Gastrocnemius medialis (tissue), 4 donors: ENCODE results near the gene RBM47.

Experiments
- POLR2A ChIP-seq, 2 donors: fragments of 450-650 bp; IDR thresholded peaks; one replicate each; pipeline ENCODE4 v1.6.1; 2017; ENCODE audit warnings: antibody characterized with exemption in 2 of 2, mild to moderate bottlenecking in 2 of 2, moderate library complexity in 2 of 2
- TF ChIP-seq, protein P1 (sequence below), 5 experiments: fragments of 450-650 bp in 3 of 5; fragments of 200-600 bp in 2 of 5; sonication (generic) in 2 of 5; IDR thresholded peaks in 4 of 5; conservative IDR thresholded peaks in 1 of 5; 1 replicate in 4 of 5; 2 replicates in 1 of 5; pipeline ENCODE4 v1.5.1; 2016 to 2019; ENCODE audit warnings: antibody characterized with exemption in 5 of 5, mild to moderate bottlenecking in 3 of 5, moderate library complexity in 3 of 5

DNA sequence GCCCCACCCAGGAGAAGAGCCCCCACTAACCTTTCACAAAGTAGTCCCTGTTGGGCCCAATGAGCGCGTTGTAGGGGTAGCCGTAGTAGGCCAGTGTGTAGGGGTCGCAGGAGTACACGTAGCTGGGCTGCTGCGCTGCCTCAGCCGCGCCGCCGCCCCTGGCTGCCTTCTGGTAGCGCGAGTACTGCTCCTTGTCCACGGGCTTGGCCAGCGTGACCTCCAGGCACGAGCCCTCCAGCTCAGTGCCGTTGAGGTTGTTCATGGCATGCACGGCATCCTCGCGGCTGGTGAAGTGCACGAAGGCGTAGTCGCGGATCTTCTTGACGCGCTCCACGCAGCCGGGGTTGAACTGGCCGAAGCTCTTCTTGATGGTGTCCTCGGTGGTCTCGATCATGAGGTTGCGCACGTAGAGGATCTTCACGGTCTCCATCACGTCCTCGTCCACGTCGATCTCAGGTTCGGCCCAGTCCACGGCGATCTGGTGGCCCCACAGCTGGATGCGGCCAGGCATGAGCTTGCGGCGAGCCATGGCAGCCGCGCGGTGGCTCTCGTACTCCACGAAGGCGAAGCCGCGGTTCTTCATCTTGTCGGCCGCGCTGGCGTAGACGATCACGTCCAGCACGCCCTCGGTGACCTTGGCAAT, 191.8 kb downstream of the RBM47 start:
- TF ChIP-seq, protein P1, sequence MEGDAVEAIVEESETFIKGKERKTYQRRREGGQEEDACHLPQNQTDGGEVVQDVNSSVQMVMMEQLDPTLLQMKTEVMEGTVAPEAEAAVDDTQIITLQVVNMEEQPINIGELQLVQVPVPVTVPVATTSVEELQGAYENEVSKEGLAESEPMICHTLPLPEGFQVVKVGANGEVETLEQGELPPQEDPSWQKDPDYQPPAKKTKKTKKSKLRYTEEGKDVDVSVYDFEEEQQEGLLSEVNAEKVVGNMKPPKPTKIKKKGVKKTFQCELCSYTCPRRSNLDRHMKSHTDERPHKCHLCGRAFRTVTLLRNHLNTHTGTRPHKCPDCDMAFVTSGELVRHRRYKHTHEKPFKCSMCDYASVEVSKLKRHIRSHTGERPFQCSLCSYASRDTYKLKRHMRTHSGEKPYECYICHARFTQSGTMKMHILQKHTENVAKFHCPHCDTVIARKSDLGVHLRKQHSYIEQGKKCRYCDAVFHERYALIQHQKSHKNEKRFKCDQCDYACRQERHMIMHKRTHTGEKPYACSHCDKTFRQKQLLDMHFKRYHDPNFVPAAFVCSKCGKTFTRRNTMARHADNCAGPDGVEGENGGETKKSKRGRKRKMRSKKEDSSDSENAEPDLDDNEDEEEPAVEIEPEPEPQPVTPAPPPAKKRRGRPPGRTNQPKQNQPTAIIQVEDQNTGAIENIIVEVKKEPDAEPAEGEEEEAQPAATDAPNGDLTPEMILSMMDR (IDR thresholded peaks at IDR 0.05 in 4 of 5, conservative IDR thresholded peaks at IDR 0.05 in 1 of 5), result no peak
- TF ChIP-seq POLR2A (IDR thresholded peaks at IDR 0.05), result no peak
